ENCODE results near the gene CEP19. TPM values are rescaled to one million over a fixed set of nuclear protein-coding genes. Genes with fewer than 3 reads are reported as not detected.

CEP19 gene
- total RNA-seq, 2 donors from 2014 or later = 1.1 to 1.4 TPM

- Histone ChIP-seq H3K9me3 (no peaks in the 10 kb centered on the region), H3K4me1 (no peaks in the 10 kb centered on the region), H3K27ac (no peak overlapping the region), H3K27me3 (no peaks in the 10 kb centered on the region), H3K36me3 (no peaks in the 10 kb centered on the region), H3K4me3 (no peak overlapping the region)
- no peak for DNase-seq (ENCODE audit: low spot score)
- TF ChIP-seq, protein P1, sequence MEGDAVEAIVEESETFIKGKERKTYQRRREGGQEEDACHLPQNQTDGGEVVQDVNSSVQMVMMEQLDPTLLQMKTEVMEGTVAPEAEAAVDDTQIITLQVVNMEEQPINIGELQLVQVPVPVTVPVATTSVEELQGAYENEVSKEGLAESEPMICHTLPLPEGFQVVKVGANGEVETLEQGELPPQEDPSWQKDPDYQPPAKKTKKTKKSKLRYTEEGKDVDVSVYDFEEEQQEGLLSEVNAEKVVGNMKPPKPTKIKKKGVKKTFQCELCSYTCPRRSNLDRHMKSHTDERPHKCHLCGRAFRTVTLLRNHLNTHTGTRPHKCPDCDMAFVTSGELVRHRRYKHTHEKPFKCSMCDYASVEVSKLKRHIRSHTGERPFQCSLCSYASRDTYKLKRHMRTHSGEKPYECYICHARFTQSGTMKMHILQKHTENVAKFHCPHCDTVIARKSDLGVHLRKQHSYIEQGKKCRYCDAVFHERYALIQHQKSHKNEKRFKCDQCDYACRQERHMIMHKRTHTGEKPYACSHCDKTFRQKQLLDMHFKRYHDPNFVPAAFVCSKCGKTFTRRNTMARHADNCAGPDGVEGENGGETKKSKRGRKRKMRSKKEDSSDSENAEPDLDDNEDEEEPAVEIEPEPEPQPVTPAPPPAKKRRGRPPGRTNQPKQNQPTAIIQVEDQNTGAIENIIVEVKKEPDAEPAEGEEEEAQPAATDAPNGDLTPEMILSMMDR (IDR thresholded peaks at IDR 0.05) = no peak
These were observed 11.2 kb downstream of the CEP19 start for GRCh38 chr3:196700801-196701200.

DNA sequence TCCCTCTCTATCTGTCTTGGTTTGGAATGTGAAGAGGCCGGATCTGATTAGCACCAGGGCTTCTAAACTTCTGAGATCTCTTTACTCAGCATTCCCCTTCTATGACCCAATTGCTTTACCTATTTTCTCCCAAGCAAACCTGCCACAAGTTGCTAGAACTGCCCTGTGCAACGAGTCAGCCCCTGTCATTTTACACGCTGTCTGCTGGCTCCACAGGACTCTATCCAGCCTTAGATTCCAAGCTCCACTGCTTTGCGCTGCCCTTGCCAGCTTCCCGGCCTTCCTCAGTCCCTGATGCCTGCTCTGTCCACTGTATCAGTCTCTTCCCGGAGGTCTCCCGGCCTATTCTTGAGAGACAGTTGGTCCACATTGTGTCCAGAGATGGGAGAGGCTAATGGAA lies 12.3 kb downstream of the CEP19 start:
- TF ChIP-seq, protein P1 (IDR thresholded peaks at IDR 0.05) = no peak
- no peak overlapping the region for H3K27ac ChIP-seq
- no peaks in the 10 kb centered on the region for H3K27me3 ChIP-seq
- H3K36me3 ChIP-seq = no peaks in the 10 kb centered on the region
- H3K9me3 ChIP-seq = no peaks in the 10 kb centered on the region
- no peaks in the 10 kb centered on the region for H3K4me1 ChIP-seq
- no peak for DNase-seq (ENCODE audit: low spot score)
- H3K4me3 ChIP-seq = no peak overlapping the region

DNA sequence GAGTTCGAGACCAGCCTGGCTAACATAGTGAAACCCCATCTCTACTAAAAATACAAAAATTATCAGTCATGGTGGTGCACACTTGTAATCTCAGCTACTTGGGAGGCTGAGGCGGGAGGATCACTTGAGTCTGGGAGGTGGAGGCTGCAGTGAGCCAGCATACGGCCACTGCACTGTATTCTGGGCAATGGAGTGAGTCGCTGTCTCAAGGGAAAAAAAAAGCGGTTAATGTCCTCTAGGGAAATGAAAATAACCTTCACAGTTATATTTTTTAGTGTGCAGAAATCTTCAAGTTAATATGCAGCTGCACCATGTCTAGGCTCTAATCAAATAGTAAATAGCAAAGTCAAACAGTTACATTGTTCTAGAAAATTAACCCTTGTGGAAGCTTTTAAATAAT lies 14.8 kb downstream of the CEP19 start:
- no peaks in the 10 kb centered on the region for H3K9me3 ChIP-seq
- H3K27ac ChIP-seq = no peak overlapping the region
- no peak for DNase-seq (ENCODE audit: low spot score)
- H3K4me3 ChIP-seq = no peak overlapping the region
- no peaks in the 10 kb centered on the region for H3K4me1 ChIP-seq
- no peaks in the 10 kb centered on the region for H3K36me3 ChIP-seq
- TF ChIP-seq, protein P1 (IDR thresholded peaks at IDR 0.05) = no peak
- no peaks in the 10 kb centered on the region for H3K27me3 ChIP-seq

- DNase-seq (ENCODE audit: low spot score) = no peak
- no peaks in the 10 kb centered on the region for H3K9me3 ChIP-seq
- TF ChIP-seq, protein P1 (IDR thresholded peaks at IDR 0.05) = no peak
- H3K36me3 ChIP-seq = no peaks in the 10 kb centered on the region
- H3K27me3 ChIP-seq = no peaks in the 10 kb centered on the region
- no peak overlapping the region for H3K27ac ChIP-seq
- H3K4me1 ChIP-seq = no peaks in the 10 kb centered on the region
- no peak overlapping the region for H3K4me3 ChIP-seq
These were observed 16.2 kb downstream of the CEP19 start for GRCh38 chr3:196695849-196696226.

GRCh38 chr3:196694941-196695848 lies 16.9 kb downstream of the CEP19 start:
- Histone ChIP-seq H3K27ac (no peak overlapping the region), H3K27me3 (no peaks in the 10 kb centered on the region), H3K4me3 (no peak overlapping the region), H3K4me1 (no peaks in the 10 kb centered on the region), H3K36me3 (no peaks in the 10 kb centered on the region), H3K9me3 (no peaks in the 10 kb centered on the region)
- TF ChIP-seq, protein P1 (IDR thresholded peaks at IDR 0.05) = no peak
- no peak for DNase-seq (ENCODE audit: low spot score)

All from right atrium auricular region (tissue), 2 donors.